Type B pancreatic cell (in vitro differentiated cells): ENCODE results near the gene LCE2B. TPM values are rescaled to one million over a fixed set of nuclear protein-coding genes. Genes with fewer than 3 reads are reported as not detected.
"Not testable (repeated sequence)": the region's sequence is repeated elsewhere in the genome, so short reads cannot be mapped to it uniquely, and the experiment has no call there.

Experiments
- DNase-seq: peaks from one replicate; pipeline ENCODE4 v3.0.0; 2021; ENCODE audit warnings: mixed read lengths; ENCODE audit not compliant: unreplicated experiment; ENCODE audit errors: extremely low spot score
- H3K27ac Mint-ChIP-seq: 2 replicates; pipeline ENCODE4 v1.8.0; 2021; ENCODE audit warnings: mild to moderate bottlenecking, mixed read lengths
- H3K27me3 Mint-ChIP-seq: 2 replicates; pipeline ENCODE4 v1.8.0; 2021; ENCODE audit warnings: mixed read lengths
- H3K36me3 Mint-ChIP-seq: 2 replicates; pipeline ENCODE4 v1.8.0; 2021; ENCODE audit warnings: mixed read lengths
- H3K4me1 Mint-ChIP-seq: one replicate; pipeline ENCODE4 v1.8.0; 2021; ENCODE audit warnings: mixed read lengths; ENCODE audit not compliant: unreplicated experiment
- H3K4me3 Mint-ChIP-seq: 2 replicates; pipeline ENCODE4 v1.8.0; 2021; ENCODE audit warnings: mild to moderate bottlenecking, mixed read lengths
- H3K9me3 Mint-ChIP-seq: 2 replicates; pipeline ENCODE4 v1.8.0; 2021; ENCODE audit warnings: mixed read lengths
- CTCF ChIP-seq: fragments of 200-600 bp; sonication (generic); conservative IDR thresholded peaks from 2 replicates; pipeline ENCODE4 v1.5.0; 2021; ENCODE audit warnings: antibody characterized with exemption, mild to moderate bottlenecking
- long read RNA-seq: library from polyadenylated mRNA; unstranded; transcript quantifications from one replicate; pipeline ENCODE4 v2.0.0, GENCODE V29; 2020
- total RNA-seq: library from RNA; stranded (reverse); gene quantifications from 2 replicates; pipeline ENCODE4 v1.2.1, GENCODE V29; 2021; ENCODE audit warnings: low replicate concordance

The LCE2B gene, protein sequence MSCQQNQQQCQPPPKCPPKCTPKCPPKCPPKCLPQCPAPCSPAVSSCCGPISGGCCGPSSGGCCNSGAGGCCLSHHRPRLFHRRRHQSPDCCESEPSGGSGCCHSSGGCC
- total RNA-seq = not detected in 2 replicates
- long read RNA-seq = 0 reads

DNA sequence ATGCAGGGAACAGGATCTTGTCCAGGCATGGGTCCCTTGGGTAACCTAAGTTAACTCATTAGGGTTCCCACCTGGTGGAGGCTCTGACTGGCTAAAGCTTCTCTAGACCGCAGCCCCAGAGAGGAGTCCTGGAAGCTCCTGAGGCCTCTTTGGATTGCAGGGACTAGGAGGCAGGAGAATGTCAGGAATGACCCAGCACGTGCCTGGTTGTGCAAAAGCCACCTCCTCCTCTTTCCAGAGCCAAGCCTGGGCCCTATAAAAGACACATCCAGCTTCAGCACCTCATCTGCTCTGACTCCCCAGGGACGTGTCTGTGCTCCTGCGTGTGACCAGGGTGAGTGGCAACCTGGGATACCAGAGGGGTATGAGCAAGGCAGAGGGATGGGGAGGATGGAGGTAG is at the start of gene LCE2B:
Gene LCE2B, plus strand, starts transcription at position 301 of the 400 bp plus-strand sequence. CDS start 721 bp downstream, outside the sequence.
- H3K9me3 Mint-ChIP-seq, H3K4me3 Mint-ChIP-seq, DNase-seq, H3K27me3 Mint-ChIP-seq, H3K36me3 Mint-ChIP-seq, H3K4me1 Mint-ChIP-seq, H3K27ac Mint-ChIP-seq: not testable (repeated sequence)

- H3K27me3 Mint-ChIP-seq = no peaks in the 10 kb centered on the region
- no peak overlapping the region for H3K4me3 Mint-ChIP-seq
- no peak for TF ChIP-seq CTCF
- H3K27ac Mint-ChIP-seq = no peak overlapping the region
- H3K4me1 Mint-ChIP-seq = no peaks in the 10 kb centered on the region
- H3K36me3 Mint-ChIP-seq = no peaks in the 10 kb centered on the region
- H3K9me3 Mint-ChIP-seq = peaks cover 4% of the 10 kb centered on the region
- no peak for DNase-seq
These were observed 45.6 kb upstream of the LCE2B start for GRCh38 chr1:152640351-152640750.

DNA sequence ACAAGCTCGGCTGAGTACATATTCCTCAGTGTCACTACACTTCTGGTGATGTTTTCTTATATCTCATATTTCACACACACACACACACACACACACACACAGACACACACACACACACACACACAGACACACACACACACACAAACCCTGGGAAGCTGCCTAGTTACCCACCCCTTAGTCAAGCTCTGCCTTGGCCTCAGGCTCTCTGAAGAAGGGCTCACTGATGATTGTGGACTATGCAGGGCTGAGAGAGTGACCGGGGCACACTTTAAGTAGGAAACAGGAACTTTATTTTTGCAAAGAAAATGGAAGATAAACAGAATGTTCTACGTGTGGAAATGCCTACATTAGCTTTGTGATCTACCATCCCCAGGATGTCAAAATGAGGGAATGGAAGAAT is 42.0 kb upstream of the LCE2B start:
- no peak for DNase-seq

GRCh38 chr1:152645146-152645545 is 40.8 kb upstream of the LCE2B start:
- DNase-seq = no peak
- H3K27me3 Mint-ChIP-seq = no peaks in the 10 kb centered on the region
- H3K36me3 Mint-ChIP-seq = no peaks in the 10 kb centered on the region
- H3K4me1 Mint-ChIP-seq = no peaks in the 10 kb centered on the region
- no peak overlapping the region for H3K4me3 Mint-ChIP-seq
- H3K9me3 Mint-ChIP-seq = peaks cover 4% of the 10 kb centered on the region
- no peak overlapping the region for H3K27ac Mint-ChIP-seq
- no peak for TF ChIP-seq CTCF

More for the DNA sequence above, 42.0 kb upstream of the LCE2B start:
- no peak for TF ChIP-seq CTCF
- Mint-ChIP-seq H3K4me1 (no peaks in the 10 kb centered on the region), H3K36me3 (no peaks in the 10 kb centered on the region), H3K4me3 (no peak overlapping the region), H3K9me3 (peaks cover 4% of the 10 kb centered on the region), H3K27me3 (no peaks in the 10 kb centered on the region), H3K27ac (no peak overlapping the region)

- DNase-seq = no peak
- Mint-ChIP-seq H3K27ac (no peak overlapping the region), H3K9me3 (peaks cover 2% of the 10 kb centered on the region), H3K36me3 (no peaks in the 10 kb centered on the region), H3K4me1 (no peaks in the 10 kb centered on the region), H3K27me3 (no peaks in the 10 kb centered on the region), H3K4me3 (no peak overlapping the region)
- no peak for TF ChIP-seq CTCF
These were observed 39.3 kb upstream of the LCE2B start for GRCh38 chr1:152646656-152647055.

- Mint-ChIP-seq H3K36me3 (no peaks in the 10 kb centered on the region), H3K4me1 (no peaks in the 10 kb centered on the region), H3K4me3 (no peak overlapping the region), H3K9me3 (no peaks in the 10 kb centered on the region), H3K27ac (no peak overlapping the region), H3K27me3 (no peaks in the 10 kb centered on the region)
- DNase-seq = no peak
- TF ChIP-seq CTCF = peak; percentile 60
These were observed 31.8 kb upstream of the LCE2B start for GRCh38 chr1:152654110-152654509.
